HG02798 (cell line): Measurements from ENCODE around the gene GALNT2.
A peak's percentile ranks its signal among the peaks of the same experiment; 100 is the strongest.

Source experiments
- ATAC-seq: cut with Tn5 transposase; IDR thresholded peaks from one replicate; pipeline ENCODE4 v1.9.1; 2021; ENCODE audit warnings: mild to moderate bottlenecking; ENCODE audit not compliant: unreplicated experiment, poor library complexity

Gene GALNT2

DNA sequence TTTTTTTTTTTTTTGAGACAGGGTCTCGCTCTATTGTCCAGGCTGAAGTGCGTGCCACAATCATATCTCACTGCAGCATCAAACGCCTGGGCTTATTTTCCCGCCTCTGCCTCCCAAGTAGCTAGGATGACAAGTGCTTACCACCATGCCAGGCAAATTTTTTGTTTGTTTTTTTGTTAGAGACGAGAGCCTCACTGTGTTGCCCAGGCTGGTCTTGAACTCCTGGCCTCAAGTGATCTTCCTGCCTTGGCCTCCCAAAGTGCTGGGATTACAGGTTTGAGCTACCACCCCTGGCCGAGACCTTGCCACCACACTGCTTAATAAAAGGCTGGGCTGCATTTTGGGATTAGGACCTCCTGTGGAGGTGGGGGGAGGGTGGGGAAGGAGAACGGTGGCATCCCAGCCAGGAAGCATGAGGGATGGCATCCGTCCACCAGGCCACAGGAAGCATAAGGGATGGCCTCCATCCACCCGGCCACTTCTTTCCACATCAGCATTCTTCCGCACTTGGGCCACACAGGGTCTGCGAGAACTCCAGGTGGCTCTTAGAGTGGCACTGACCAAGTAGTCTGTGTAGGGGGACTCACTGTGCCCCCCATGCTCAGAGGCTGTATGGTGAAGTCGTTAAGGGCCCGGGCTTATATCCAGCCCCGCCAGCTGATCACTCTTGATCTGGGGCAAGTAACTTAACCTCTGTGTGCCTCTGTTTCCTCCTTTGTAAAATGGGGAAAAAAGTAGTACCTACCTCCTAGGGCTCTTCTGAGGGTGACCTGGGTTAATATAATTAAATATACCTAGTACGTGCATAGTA is 75.0 kb downstream of the GALNT2 start:
- no peak for ATAC-seq

DNA sequence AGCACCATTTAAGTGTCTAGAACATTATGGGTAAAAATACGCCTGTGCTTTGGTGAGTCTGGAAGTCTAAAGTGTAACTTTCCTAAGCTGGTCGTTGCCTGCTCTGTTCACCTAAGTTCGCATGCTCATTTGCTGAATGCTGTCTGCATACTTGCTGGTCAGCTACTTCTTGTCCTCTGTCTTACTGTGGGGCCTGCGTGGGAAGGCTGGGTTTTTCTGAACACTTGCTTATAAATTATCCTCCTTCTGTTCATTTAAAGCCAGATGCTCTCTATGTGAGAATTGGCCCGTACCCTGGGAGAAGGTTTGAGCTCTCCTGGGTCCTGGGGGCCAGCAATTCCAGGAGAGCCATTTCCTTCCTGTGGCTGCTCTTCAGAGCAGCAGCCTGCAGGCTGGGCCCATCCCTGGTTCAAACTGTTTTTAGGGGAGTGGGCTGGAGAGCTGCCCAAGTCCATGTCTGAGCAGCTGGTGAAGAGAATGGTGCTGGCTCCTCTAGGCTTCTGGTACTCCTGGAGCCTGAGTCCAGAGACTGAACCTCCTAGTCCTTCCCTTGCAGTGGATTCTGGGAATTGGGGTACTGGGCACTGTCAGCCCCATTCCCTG is 75.7 kb downstream of the GALNT2 start:
- ATAC-seq: no peak

DNA sequence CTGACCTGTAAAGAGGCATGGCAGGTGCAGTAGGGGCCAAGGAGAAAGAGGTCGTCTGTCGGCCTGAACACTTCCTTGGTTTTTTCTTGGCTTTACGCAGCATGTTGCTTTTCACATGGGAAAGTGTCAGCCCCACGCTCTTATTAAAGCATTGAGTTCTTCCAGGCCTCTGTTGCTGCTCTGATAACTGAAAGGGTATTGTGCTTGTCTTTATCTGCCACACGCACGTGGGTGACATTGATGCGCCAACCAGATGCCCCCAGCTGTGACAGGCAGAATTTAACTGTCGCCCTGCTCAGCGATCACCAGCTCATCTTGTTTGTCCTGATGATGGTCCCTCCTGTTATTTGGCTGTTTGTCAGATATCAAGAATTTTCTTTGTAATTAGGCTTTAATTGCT is 76.5 kb downstream of the GALNT2 start:
- no peak for ATAC-seq

DNA sequence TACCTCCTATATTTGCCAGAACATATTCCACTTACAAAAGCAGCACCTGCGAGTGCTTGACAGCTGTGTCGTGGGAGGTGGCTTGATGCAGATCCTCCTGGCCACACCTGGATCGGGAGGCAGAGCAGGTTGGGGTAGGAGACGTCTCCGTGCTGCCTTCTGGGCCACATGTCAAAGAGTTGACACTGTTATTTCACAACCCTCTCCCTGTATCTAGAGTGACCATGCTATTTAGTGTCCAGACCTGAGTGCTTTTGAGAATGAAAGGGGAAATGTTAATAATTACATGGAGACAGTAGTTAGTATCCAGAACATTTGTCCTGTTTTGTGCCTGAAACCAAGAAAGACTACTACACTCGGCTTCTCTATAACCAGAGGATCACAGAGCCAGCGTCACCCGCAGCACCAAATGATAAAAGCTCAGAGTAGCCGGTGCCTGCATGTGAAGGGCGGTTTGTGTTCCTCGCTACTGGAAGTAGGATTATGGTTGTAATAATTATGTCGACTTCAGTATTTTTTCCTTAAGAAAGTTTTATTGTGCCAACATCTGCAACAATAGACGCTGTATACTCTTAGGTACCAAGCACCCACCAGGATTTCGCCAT is 77.1 kb downstream of the GALNT2 start:
- no peak for ATAC-seq

DNA sequence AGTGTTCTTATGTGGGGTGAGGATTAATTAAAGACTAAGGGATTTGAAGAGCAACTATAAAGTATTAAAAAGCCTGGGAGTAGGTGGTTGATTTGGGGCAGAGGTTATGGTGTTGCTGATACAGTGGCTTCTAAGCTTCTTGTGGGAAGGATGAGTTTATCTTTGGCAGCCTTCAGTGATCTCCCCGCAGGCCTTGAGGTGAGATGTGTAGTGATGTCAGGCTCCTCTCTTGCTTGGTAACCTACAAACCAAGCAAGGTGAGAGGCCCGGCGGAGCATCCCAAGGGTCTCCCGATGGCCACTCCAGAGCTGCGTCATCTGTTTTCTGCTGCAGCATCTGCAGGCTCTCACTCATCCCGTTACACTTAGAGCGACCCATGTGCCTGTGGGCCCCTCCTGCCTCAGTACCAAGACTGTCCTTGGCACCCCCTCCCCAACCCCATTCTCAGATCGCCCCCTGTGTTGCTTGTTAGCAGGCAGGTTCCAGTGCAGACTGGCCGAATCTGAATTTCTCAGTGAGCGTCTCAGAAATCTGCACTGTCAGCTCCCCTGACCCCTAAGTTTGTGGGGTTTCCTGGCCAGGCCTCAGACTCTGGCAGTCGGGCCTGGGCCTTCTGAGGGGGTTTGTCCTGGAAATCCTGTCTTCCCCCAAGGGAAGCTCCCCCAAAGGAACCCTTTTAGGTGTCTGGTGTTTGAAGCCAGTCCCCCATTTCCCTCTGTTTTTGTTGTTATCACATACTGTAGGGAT is 77.9 kb downstream of the GALNT2 start:
- ATAC-seq: no peak

DNA sequence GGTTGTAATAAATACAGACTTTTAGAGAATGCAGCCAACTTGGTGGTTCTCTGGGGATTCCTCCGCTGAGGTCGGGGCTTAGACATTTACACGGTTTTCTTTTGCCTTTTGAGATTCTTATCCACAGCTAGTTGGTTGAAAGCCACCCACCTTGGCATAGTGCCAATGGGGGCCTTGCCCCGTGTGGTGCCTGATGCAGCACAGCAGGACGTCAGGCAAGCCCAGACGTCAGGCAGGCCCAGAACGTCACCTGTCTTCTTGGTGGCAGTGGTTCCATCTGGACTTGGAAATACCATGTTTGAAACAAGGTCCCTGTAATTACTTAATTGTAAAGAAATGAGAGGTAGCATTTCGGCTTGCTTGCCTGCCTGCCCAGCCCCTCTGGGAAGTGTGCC is 78.5 kb downstream of the GALNT2 start:
- ATAC-seq: no peak

DNA sequence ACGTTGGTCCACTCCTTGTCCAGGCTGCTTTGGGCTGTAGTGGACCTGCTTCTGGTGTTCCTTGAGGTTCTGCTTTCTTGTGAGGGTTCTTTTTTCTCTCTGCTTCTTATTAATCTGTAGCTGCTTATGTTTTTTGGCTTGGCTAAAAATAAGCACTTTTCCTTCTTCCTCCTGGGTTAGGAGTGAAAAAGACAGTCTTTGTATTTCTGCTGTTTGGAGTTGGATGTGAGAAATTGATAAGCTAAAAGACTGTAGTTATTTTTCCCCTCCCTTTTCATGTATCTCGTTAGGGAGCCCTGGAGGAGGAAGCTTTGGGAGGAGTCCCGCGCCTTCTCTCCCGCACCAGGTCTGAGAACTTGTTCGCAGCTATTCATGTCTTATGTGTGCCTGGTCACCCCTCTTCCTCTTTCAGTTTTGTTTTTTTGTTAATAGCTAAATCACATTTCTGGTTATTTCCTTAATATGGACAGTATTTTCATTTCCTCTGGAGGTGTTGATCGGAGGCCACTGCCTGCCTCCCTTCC is 79.0 kb downstream of the GALNT2 start:
- no peak for ATAC-seq

DNA sequence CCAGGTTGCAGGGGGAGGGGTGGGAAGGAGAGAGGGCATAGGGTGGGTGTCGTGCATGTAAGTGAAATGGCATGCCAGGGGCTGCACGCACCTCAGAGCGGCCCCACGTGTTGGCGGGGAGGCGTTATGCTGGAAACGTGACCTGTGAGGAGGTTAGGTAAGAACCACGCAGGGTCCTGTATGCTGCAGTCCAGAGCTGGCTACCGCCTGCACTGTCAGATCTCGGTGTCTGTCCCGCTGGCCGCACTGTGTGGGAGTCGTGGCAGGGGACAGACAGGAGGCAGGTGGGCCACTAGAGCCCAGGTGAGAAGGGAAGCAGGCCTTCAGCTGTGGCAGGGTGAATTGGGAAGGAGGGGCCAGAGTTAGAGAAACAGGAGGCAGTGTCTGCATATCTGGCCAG is 79.7 kb downstream of the GALNT2 start:
- no peak for ATAC-seq

DNA sequence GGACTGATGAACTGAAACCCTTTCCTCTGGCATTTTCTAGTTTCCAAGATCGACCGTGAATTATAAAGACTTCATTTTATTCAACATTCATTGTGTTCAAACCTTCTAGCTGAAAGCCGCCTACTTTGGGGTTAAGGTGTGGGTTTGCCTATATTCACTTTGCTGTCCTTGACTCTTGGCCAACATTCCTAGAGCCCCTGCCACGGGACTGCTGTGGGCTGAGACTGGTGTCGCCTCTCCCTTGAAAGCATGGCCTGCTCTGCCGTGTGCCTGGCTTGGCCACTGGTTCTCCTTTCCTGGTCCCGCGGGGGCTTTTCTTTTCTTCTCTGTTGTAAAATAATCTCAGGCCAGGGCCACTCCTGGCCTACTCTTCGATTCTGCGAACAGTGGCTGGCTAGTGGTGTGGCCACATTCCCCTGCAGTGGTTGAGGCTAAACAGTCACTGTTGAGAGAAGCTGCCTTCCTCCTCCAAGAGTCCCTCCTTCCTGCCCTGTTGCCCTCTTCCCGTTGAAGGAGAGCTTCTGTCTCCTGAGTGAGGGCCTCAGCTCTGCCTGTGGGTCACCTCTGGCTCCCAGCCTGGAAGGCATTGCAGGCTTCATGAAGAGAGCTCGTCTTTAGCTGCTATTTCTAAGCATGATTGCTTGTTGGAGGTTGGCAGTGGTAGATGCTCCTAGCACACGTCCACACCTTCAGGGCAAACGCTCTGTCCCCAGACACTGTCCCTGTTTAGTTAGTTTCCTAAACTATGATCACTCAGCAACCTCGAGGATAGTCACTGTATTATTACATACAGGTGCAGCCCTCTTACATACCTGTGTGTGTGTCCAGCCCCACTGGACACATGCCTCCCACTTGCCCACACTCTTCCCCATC is 80.5 kb downstream of the GALNT2 start:
- ATAC-seq: no peak

DNA sequence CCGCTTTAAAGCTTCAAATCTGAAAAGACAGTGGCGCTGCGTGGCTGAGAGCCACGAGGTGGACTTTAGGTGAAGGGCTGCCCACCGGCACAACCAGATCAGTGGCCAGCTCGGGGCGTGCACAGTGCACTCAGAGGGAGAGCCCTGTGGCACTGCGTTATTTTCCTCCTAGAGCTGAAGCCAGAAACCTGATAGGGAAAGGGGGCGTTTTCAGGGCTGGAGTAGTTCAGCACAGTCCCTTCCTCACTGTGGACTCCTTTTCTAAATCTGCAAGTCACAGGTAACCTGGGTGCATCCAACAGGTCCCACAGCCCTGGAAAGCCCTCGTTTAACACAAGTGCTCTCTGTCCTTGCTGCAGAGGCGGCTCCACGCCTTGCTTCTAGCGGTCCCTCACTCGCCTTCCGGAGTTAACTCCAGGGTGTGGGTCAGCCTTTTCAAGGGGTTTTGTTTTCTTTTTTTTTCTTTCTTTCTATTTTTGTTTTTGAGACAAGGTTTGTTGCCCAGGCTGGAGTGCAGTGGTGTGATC is 81.2 kb downstream of the GALNT2 start:
- no peak for ATAC-seq

DNA sequence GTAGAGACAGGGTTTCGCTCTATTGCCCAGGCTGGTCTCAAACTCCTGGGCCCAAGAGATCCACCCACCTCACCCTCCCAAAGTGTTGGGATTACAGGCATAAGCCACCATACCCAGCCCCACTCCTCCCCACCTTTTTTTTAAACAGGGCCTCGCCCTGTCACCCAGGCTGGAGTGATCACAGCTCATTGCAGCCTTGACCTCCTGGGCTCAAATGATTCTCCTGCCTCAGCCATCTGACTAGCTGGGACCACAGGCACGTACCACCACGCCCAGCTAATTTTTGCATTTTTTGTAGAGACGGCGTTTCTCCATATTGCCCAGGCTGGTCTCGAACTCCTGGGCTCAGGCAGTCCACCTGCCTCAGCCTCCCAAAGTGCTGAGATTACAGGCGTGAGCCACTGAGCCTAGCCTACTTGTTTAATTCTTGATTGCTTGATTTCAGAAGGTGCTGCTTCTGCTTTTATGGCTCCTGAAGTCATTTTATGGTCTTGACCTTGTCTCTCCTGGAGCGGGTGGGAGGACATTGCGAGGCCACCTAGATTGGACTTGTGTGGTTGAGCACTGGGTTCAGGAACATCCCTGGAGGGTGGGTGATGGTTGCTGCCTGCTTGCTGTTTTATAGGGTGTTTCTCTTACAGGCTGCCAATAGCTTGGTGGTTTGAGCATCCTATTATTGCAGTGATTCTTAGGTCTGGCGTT is 81.9 kb downstream of the GALNT2 start:
- ATAC-seq: no peak

DNA sequence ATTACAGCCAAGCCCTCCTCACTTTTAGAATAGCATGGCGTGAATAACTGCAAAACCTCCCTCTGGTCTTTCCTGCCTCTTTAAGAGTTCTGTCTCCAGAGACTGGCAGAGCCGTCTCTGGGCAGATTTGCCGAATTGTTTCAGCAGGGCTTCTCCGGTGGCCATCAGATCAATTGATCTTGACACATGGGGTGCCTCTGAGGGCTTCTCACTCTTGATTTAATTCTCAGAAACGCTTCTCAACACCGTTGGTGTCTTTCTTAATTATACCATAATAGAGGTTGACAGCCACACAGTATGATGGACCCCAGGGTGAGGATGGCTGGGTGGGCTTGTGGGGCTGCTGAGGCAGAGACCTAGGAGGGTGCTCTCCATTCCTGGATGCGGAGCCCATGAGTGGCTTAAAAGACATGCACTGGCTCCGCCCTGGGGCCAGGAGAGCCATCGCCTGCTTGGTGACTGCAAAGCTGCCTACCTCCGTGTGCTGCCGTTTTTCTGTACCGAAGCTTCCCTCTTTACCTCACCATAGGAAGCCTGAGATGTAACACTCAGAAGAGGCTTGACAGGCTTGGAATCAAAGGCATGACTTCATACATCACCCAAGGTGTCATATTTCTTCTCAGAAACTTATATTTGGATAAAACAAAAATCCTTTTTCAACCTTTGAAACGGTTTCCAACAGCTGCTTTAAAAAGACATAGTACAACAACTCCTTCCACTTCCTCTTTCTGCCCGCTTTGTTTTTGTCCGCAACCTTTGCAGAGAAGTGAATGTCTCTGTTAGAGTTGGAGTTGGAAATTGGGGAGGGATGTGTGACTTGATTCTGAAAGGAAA is 82.9 kb downstream of the GALNT2 start:
- peak; percentile 74 for ATAC-seq

DNA sequence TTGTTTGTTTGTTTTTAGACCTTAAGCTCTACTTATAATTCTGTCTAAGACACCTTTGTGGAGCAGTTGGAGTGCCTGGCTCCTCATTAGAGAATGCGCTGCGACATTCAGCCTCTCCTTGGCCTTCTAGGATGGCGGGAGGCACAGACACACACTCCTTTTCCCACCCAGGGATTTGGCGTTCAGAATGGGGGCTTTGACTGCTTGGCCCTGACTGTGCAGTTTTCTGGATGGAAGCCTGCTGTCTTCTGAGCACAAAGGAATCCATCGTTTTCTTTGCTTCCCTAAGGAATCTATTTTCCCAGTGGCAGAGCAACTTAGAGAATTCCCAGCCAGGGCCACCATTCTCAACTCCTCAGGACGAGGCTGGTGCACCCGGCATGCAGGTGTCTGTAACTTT is 83.6 kb downstream of the GALNT2 start:
- no peak for ATAC-seq

DNA sequence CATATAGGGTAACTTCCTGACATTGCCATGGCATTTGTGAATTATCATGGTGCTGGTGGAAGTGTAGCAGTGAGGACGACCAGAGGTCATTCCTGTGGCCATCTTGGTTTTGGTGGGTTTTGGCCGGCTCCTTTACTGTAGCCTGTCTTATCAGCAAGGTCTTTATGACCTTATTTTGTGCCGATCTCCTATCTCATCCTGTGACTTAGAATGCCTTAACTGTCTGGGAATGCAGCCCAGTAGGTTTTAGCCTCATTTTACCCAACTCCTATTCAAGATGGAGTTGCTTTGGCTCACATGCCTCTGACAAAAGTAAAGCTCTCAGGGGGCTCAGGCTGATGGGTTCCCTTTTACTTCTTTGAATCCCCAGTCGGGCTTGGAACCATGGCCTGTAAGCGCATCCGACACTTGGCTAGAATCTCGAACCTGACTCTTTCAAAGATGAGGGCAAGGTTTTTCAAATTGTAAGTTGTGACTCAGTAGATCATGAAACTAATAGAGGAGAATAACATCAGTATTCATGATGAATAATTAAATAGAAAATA is 85.0 kb downstream of the GALNT2 start:
- ATAC-seq: no peak

DNA sequence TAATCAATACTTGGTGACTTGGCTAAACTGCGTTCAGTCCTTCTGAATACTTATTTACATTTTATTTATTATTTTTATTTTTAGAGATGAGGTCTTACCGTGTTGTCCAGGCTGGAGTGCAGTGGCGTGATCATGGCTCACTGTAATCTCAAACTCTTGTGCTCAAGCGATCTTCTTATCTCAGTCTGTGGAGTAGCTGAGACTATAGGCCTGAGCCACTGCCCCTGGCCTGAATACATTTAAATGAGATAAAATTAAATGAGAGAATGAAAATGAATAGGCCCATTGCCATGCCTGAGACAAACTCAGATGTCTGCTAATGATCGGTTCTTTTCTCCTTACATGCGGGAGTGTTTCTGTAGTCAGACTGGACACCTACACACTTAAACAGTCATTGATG is 86.0 kb downstream of the GALNT2 start:
- no peak for ATAC-seq

DNA sequence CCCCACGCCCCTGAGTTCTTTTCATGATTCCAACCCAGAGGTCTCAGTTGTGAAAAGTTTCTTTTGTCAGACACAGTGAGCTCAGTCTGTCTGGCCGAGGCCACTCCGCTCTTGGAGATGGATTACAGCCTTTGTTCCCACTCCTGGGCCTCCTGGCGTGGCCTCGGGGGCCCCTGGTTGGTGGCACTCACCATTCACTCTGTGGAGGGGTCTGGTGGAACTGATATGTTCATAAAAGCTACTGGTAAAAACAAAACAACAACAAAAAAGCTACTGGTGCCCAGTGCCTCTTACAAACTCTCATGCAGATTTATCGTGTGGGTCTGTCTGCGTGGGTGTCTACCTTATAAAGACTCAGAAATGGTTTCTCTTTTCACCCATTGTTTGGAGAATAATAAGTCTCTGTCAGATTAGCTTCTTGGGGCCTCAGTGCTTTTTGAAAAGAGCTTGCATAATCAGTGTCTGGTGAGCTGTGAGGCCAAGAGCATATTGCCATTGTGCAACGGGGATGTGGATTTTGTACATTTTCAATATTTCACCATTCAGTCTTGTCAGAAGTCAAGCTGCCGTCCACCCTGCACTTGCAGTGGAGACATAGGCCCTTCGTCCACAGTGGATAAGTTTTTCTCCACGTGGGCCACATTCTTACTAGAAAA is 86.7 kb downstream of the GALNT2 start:
- no peak for ATAC-seq

DNA sequence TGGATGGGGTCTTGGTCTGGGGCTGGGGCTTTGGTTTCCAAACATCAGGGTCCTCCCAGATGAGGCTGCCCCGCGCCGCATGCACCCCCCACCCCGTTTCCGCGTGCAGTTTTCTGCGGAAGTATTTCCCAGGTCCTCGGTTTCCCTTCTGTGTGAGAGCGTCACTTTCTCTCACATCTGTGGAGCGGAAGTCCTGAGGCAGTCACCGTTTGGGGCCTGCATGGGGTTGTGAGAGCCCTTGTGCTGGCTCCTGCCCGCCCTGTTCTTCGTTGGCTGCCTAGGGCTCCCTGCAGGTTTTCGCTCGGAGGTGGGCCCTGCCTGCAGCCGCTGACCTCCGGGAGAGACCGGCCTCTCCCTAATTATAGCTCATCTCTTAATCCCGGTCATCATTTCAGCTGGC is 88.0 kb downstream of the GALNT2 start:
- no peak for ATAC-seq
